Measurements from ENCODE around the gene FILIP1L.

FILIP1L gene

DNA sequence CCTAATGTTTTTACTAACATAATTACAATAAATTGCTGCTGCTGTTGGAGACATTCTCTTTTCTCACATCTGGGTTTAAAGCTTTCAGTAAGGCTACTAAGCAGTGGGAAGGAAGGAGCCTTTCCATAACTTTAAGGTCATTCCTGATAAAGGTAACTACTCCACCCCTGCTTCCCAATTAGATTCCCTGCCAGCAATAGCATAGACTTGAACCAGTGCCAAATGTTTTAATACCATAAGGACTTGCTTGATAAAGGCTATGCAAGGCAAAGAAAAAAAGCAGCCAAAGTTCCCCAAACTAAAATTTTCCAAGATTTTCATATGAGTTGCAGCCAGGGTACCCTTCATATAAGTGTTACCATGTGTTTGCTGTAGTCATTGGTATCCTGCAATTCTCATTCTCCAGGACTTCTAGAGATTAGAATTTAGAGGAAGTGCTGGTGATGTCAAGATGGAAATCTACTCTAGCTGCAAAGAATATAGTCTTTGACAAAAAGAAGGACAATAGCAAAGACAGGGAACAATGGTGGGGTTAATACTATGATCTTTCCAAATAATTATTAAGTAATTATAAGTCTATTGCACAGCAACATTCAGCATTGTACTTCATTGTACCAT, 106.1 kb downstream of the FILIP1L start:
- no peak for DNase-seq
- no peaks in the 10 kb centered on the region for H3K36me3 ChIP-seq (replicated peaks)

DNA sequence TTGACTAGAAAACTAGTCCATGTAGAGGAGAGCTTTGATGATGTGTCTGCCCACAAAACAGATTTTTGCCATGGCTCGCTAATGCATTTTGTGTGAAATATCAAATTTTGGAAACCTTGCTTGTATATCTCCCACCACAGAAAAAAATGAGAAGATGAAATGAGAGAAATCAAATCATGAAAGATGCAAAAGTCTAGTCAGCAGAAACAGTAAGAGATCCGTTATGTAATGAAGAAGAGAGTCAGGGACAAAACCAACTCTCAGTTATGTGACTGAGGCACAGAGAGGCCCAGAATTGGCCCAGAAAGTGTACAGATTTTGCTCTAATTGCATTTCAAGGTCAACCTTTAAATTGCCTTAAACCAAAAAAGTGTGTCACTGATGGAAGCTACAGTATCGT, 107.0 kb downstream of the FILIP1L start:
- TF ChIP-seq, protein P1, sequence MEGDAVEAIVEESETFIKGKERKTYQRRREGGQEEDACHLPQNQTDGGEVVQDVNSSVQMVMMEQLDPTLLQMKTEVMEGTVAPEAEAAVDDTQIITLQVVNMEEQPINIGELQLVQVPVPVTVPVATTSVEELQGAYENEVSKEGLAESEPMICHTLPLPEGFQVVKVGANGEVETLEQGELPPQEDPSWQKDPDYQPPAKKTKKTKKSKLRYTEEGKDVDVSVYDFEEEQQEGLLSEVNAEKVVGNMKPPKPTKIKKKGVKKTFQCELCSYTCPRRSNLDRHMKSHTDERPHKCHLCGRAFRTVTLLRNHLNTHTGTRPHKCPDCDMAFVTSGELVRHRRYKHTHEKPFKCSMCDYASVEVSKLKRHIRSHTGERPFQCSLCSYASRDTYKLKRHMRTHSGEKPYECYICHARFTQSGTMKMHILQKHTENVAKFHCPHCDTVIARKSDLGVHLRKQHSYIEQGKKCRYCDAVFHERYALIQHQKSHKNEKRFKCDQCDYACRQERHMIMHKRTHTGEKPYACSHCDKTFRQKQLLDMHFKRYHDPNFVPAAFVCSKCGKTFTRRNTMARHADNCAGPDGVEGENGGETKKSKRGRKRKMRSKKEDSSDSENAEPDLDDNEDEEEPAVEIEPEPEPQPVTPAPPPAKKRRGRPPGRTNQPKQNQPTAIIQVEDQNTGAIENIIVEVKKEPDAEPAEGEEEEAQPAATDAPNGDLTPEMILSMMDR (IDR thresholded peaks at IDR 0.05; ENCODE audit: low read depth, low read length, missing control alignments) = no peak
- H3K4me3 ChIP-seq (ENCODE audit: low read depth, low read length) = no peak overlapping the region
- in situ Hi-C loops (cut with HindIII; ENCODE audit: low pct_ligation_motif_present, low sequenced_read_pairs) = no loop called here

More for the DNA sequence above, 106.1 kb downstream of the FILIP1L start:
- Histone ChIP-seq H3K4me3 (ENCODE audit: low read depth, low read length) (no peak overlapping the region), H3K27me3 (replicated peaks) (no peaks in the 10 kb centered on the region), H3K27ac (no peak overlapping the region)
- TF ChIP-seq, protein P1 (IDR thresholded peaks at IDR 0.05; ENCODE audit: low read depth, low read length, missing control alignments) = no peak
- in situ Hi-C loops (cut with HindIII; ENCODE audit: low pct_ligation_motif_present, low sequenced_read_pairs) = no loop called here

DNA sequence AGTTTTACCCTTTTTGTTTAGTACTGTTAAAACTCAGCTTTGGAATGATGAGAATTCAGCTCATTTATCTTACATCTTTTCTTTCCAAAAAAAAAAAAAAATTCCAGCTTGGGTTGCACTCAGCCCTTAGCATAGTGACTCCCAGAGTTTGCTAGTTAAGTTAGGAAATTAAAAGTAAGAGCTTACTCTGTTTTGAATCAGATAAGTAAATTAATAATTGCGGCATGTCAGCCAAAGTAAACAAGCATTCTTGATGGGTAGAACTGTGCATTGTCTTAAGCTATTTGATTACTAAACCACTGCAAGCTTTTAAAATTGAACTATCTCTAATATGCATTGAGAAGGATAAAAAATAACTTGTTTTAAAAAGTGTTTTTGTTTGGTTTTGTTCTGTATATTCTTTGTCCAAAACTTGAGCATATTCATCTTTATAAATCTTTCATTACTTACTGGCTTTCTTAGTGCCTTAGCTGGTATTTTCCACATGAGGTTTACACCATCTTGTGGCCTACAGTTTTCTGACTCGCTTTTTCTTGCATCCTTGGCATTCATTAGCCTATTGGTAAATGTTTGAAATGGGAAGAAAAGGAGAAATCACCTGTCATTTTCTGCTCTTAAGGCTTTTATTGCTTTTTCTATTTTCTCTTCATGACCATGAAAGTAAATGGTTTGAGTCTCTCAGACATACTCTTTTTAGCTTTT, 107.6 kb downstream of the FILIP1L start:
- peak; percentile 20 for DNase-seq
- TF ChIP-seq, protein P1 (IDR thresholded peaks at IDR 0.05; ENCODE audit: low read depth, low read length, missing control alignments) = peak; percentile 11
- in situ Hi-C loops (cut with HindIII; ENCODE audit: low pct_ligation_motif_present, low sequenced_read_pairs) = no loop called here
- H3K27me3 ChIP-seq (replicated peaks) = no peaks in the 10 kb centered on the region
- no peak overlapping the region for H3K4me3 ChIP-seq (ENCODE audit: low read depth, low read length)
- no peak overlapping the region for H3K27ac ChIP-seq
- no peaks in the 10 kb centered on the region for H3K36me3 ChIP-seq (replicated peaks)

More for the DNA sequence above, 107.0 kb downstream of the FILIP1L start:
- Histone ChIP-seq H3K27me3 (replicated peaks) (no peaks in the 10 kb centered on the region), H3K36me3 (replicated peaks) (no peaks in the 10 kb centered on the region), H3K27ac (no peak overlapping the region)
- DNase-seq = no peak

DNA sequence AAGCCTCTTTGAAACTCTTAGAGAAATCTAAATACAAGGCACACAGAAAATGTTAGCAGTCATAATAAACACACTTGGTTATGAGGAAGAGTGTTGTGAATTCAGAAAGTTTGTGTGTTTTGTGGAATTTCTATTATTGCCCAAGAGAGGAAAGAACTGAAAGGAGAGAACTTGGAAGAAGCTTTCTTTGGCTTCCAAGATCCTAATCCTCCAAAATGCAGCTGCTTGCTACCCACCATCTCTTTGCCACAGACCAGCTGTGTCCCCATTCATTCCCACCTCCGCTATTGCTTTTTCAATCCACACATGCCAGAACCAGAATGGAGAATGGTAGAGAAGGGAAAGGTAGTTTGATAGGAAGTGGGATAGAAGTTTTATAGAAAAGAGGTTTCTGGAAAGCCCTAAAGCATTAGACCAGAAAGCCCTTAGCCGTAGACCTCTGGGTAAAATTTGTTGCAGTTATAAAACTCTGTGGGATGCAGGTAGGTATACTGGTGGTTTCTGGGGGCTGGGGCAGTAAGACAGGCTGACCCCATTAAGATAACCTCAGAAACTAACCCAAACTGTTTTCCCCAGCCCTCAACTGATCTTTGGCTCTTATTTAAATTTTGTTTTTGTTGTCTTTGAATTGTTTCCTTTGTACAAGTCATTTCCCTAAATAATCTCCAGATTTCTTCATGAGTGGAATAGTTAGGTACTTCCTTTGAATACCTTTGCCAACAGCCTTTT, 108.5 kb downstream of the FILIP1L start:
- no peak overlapping the region for H3K4me3 ChIP-seq (ENCODE audit: low read depth, low read length)
- no peaks in the 10 kb centered on the region for H3K27me3 ChIP-seq (replicated peaks)
- no peak for DNase-seq
- no peaks in the 10 kb centered on the region for H3K36me3 ChIP-seq (replicated peaks)
- TF ChIP-seq, protein P1 (IDR thresholded peaks at IDR 0.05; ENCODE audit: low read depth, low read length, missing control alignments) = no peak
- H3K27ac ChIP-seq = no peak overlapping the region
- in situ Hi-C loops (cut with HindIII; ENCODE audit: low pct_ligation_motif_present, low sequenced_read_pairs) = no loop called here

DNA sequence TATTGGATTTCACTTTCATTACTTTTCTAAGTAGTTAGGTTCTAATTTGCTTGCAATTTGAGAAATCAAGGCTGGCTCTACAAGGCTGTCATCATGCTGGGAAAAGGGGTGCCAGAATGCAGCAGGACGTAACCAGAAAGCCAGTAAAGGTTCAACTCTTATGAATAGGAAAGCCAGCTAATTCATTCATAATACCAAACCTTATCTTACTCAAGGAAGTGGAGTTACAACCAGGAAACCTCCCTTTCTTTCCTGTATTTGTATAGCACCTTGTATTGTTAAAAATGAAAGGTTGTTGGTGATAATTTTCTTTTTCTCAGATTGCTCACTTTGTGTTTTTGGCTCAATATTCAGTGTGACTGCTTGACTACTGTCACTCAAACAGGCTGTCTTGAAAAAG, 109.4 kb downstream of the FILIP1L start:
- DNase-seq = no peak
- no peak overlapping the region for H3K4me3 ChIP-seq (ENCODE audit: low read depth, low read length)
- no peaks in the 10 kb centered on the region for H3K27me3 ChIP-seq (replicated peaks)
- no peak overlapping the region for H3K27ac ChIP-seq
- in situ Hi-C loops (cut with HindIII; ENCODE audit: low pct_ligation_motif_present, low sequenced_read_pairs) = no loop called here
- no peaks in the 10 kb centered on the region for H3K36me3 ChIP-seq (replicated peaks)
- TF ChIP-seq, protein P1 (IDR thresholded peaks at IDR 0.05; ENCODE audit: low read depth, low read length, missing control alignments) = no peak
